NT2/D1 (cell line): ENCODE data around the gene ZFPL1.

Experiments
- SUZ12 ChIP-seq: IDR thresholded peaks from 2 replicates; pipeline ENCODE4 v1.6.1; 2011; ENCODE audit not compliant: insufficient read length, insufficient read depth; ENCODE audit errors: extremely low read depth
- YY1 ChIP-seq: IDR thresholded peaks from 2 replicates; pipeline ENCODE4 v1.6.1; 2011; ENCODE audit not compliant: insufficient read length, insufficient read depth
- ZNF274 ChIP-seq: IDR thresholded peaks from 2 replicates; pipeline ENCODE4 v1.6.1; 2011; ENCODE audit warnings: mild to moderate bottlenecking, low read depth, low read length

DNA sequence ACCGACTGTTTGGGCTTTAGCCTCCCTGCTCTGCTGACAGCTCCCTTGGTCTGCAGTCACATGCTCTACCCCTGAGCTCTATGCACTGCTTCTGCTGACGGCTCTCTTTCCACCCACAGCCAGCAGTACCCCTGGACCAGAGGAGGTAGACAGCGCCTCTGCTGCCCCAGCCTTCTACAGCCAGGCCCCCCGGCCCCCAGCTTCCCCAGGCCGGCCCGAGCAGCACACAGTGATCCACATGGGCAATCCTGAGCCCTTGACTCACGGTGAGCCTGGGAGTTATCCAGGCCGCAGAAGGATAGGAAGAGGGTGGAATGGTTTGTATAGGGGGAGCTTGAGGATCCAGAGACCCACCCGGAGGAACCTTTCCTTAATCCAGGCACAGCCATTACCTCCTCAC, 2.8 kb downstream of the ZFPL1 start:
- TF ChIP-seq YY1 (no peak), SUZ12 (no peak), ZNF274 (no peak)
